ENCODE data around the gene ACACB.

Gene ACACB

GRCh38 chr12:109173443-109174240 is 57.3 kb downstream of the ACACB start:
- no peak for DNase-seq (ENCODE audit: low read depth in 2 of 2)

- DNase-seq (ENCODE audit: low read depth in 2 of 2), result no peak
These were observed 58.1 kb downstream of the ACACB start for GRCh38 chr12:109174468-109174867.

- DNase-seq (ENCODE audit: low read depth in 2 of 2), result no peak
These were observed 62.1 kb downstream of the ACACB start for GRCh38 chr12:109178532-109178931.

GRCh38 chr12:109179927-109180326 is 63.5 kb downstream of the ACACB start:
- DNase-seq (ENCODE audit: low read depth in 2 of 2), result no peak

GRCh38 chr12:109182041-109182839 is 65.9 kb downstream of the ACACB start:
- no peak for DNase-seq (ENCODE audit: low read depth in 2 of 2)

- no peak for DNase-seq (ENCODE audit: low read depth in 2 of 2)
These were observed 69.1 kb downstream of the ACACB start for GRCh38 chr12:109185441-109185840.

GRCh38 chr12:109186993-109187653 is 70.7 kb downstream of the ACACB start:
- DNase-seq (ENCODE audit: low read depth in 2 of 2), result no peak

- no peak for DNase-seq (ENCODE audit: low read depth in 2 of 2)
These were observed 71.8 kb downstream of the ACACB start for GRCh38 chr12:109188108-109188712.

- DNase-seq (ENCODE audit: low read depth in 2 of 2), result no peak
These were observed 72.9 kb downstream of the ACACB start for GRCh38 chr12:109189291-109189690.

- DNase-seq (ENCODE audit: low read depth in 2 of 2), result no peak
These were observed 75.3 kb downstream of the ACACB start for GRCh38 chr12:109191621-109192250.

- DNase-seq (ENCODE audit: low read depth in 2 of 2), result no peak
These were observed 76.0 kb downstream of the ACACB start for GRCh38 chr12:109192358-109192757.

GRCh38 chr12:109193896-109194295 is 77.5 kb downstream of the ACACB start:
- no peak for DNase-seq (ENCODE audit: low read depth in 2 of 2)

GRCh38 chr12:109196332-109196731 is 79.9 kb downstream of the ACACB start:
- no peak for DNase-seq (ENCODE audit: low read depth in 2 of 2)

GRCh38 chr12:109197327-109197726 is 80.9 kb downstream of the ACACB start:
- no peak for DNase-seq (ENCODE audit: low read depth in 2 of 2)

- no peak for DNase-seq (ENCODE audit: low read depth in 2 of 2)
These were observed 82.9 kb downstream of the ACACB start for GRCh38 chr12:109199324-109199723.

- no peak for DNase-seq (ENCODE audit: low read depth in 2 of 2)
These were observed 84.6 kb downstream of the ACACB start for GRCh38 chr12:109200825-109201495.

GRCh38 chr12:109201496-109201885 is 85.1 kb downstream of the ACACB start:
- DNase-seq (ENCODE audit: low read depth in 2 of 2), result no peak

- DNase-seq (ENCODE audit: low read depth in 2 of 2), result no peak
These were observed 86.4 kb downstream of the ACACB start for GRCh38 chr12:109202770-109203169.

GRCh38 chr12:109203480-109203879 is 87.1 kb downstream of the ACACB start:
- DNase-seq (ENCODE audit: low read depth in 2 of 2), result no peak

GRCh38 chr12:109209082-109209481 is 92.7 kb downstream of the ACACB start:
- no peak for DNase-seq (ENCODE audit: low read depth in 2 of 2)
